ENCODE results near the gene PITHD1.

DNA sequence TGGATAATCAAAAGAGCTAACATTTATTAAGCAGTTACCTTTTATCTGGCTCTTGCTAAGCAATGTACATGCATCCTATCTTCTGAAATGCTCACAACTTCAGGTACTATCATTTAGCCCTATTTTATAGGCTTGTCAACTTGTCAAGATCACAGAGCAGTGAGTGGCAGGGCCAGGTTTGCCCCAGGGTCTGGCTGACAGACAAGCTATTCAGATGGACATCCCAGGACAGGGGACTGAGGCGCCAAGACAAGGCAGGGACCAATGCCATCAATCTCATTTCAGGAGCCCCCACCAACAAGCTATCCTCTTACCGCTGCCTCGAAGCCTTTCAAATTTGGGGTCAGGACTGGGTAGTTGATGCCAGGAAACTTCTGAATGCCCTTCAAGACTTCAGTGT lies 38.1 kb downstream of the PITHD1 start:
- TF ChIP-seq EZH2 (IDR thresholded peaks at IDR 0.05; ENCODE audit: borderline replicate concordance, low read length): no peak
- TF ChIP-seq, protein P1, sequence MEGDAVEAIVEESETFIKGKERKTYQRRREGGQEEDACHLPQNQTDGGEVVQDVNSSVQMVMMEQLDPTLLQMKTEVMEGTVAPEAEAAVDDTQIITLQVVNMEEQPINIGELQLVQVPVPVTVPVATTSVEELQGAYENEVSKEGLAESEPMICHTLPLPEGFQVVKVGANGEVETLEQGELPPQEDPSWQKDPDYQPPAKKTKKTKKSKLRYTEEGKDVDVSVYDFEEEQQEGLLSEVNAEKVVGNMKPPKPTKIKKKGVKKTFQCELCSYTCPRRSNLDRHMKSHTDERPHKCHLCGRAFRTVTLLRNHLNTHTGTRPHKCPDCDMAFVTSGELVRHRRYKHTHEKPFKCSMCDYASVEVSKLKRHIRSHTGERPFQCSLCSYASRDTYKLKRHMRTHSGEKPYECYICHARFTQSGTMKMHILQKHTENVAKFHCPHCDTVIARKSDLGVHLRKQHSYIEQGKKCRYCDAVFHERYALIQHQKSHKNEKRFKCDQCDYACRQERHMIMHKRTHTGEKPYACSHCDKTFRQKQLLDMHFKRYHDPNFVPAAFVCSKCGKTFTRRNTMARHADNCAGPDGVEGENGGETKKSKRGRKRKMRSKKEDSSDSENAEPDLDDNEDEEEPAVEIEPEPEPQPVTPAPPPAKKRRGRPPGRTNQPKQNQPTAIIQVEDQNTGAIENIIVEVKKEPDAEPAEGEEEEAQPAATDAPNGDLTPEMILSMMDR (IDR thresholded peaks at IDR 0.05; ENCODE audit: low read length): no peak
